Measurements from ENCODE around the gene CNIH1. TPM values are rescaled to one million over a fixed set of nuclear protein-coding genes. Genes with fewer than 3 reads are reported as not detected.

Gene CNIH1
- total RNA-seq: 230 TPM

GRCh38 chr14:54440873-54441868, at the start of gene CNIH1:
CNIH1 (minus strand) TSS chr14:54441374; CDS start chr14:54441327, 47 bp downstream.
- peak; percentile 97 for DNase-seq

DNA sequence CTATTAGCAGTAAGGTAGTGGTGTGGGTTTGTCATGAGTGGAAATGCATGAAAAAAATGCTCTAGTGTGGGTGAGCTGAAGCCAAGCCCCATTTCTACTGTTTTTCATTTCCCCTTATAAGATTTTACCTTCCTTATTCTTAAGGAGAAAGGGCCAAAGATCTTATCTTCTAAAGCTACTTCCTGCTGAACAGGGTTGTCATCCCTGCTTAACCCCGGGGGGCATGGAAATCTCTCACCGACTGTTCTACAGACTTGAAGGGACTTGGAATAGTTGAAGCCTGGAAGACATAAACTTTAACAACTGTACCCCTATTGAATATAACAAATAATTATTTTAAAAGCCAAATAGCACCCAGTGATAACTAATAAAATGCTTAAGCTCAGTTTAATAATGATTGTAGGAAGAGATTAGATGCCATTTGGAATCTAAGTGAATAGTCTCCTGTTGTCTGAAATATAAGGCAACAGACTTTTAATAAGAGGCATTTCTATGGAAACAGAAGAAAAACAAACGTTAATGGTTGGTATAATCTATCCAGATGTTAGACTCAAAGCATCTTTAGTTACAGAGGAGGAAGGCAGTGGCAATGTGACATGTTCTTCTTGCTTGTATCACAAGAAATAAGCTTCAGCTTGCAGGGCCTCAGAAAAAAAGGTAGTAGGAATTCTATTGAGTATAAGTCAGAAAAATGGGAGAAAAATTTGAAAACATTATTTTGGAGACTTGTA, 49.4 kb upstream of the CNIH1 start:
- no peak for DNase-seq

GRCh38 chr14:54489731-54490444, 48.7 kb upstream of the CNIH1 start:
- DNase-seq: no peak

GRCh38 chr14:54489318-54489683, 48.1 kb upstream of the CNIH1 start:
- DNase-seq: no peak

DNA sequence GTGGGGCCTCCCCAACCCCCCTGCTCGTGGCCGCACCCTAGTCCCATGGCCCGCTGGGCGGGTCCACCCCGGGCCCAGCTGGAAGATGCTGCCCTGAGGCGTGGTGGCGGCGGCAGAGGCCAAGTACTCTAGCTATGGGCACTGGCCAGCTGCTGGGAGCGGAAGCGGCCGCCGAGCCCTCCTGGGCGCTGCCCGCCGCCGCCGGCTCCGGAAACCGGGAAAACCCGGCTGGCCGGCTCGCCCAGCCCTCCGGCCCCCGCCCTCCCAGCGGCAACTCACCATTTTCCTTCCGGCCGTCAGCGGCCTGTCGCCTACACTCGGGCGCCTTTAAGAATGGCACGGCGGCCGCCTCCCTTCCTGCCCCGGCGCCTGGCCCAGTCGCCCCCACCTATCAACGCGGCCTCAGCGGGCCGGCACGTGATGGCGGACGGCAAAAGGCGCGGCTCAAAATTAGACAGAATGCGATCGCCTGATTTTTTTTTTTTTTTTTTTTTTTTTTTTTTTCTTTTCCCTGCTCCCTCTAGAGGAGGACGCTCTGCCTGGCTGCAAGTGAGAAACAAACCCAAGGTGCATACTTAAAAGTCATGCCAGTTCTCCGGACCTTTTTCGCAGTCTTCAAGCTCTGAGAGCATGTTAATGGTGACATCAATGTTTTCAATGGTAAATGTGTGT, 47.6 kb upstream of the CNIH1 start, which contains the start of gene GMFB:
Gene GMFB (minus strand): TSS at position 335 of the 672 bp plus-strand sequence. CDS start 53 bp downstream, at position 282.
- peak; percentile 96 for DNase-seq

- no peak for DNase-seq
Measured at GRCh38 chr14:54488318-54488645, 47.1 kb upstream of the CNIH1 start.

- peak; percentile 30 for DNase-seq
Measured at GRCh38 chr14:54487771-54488170, 46.6 kb upstream of the CNIH1 start.

GRCh38 chr14:54486685-54487084, 45.5 kb upstream of the CNIH1 start:
- DNase-seq: no peak

- no peak for DNase-seq
Measured at GRCh38 chr14:54483846-54484245, 42.7 kb upstream of the CNIH1 start.

- DNase-seq: no peak
Measured at GRCh38 chr14:54483073-54483745, 42.0 kb upstream of the CNIH1 start.

DNA sequence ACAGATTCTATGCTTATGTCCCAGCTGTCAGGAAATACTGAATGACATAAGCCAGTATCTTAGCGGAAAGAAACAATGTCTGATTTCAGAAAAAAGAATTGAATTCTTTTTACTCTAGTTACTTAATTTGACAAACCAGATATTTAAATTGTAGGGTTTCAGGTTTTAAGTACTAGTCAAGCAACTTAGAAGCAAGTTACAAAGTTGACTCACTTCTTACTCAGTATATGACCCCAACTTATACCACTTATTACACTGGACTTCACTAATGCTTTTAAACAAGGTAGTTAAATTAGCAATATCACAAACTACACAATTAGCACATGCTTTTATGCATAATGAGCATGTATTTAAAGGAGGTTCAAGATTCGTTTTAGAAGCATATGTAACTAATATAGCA, 40.5 kb upstream of the CNIH1 start:
- DNase-seq: no peak

DNA sequence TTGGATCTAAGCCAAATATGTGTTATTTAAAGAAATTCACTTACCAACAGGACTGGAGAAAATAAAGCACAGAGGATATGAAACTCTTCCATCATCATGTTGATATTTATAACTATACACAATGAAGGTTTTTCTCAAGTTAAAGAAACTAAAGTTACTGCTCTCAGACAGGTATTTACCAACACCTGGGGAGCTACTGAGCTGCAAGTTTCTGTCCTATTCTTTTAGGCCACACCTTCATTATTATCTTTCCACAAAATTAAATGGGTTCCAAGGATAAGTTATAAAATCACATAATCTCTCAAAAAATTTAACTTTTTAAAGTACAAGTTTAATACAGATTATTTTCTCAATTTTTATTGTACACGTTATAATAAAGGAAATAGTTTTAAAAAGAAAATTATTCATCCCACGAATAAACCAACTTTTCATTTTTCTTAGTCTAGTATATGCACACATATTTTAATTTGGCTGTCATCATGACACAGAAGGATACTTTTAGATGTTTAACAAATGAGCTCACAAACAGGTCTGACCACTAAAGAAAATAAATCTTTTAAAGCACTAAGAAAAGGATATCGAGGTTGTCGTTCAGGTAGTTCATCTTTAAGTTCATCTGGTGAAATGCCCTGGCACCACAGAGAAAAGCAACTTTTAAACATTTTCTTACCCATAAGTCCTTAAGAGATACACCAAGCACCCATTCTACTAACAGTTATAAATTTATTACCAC, 39.8 kb upstream of the CNIH1 start:
- DNase-seq: no peak

DNA sequence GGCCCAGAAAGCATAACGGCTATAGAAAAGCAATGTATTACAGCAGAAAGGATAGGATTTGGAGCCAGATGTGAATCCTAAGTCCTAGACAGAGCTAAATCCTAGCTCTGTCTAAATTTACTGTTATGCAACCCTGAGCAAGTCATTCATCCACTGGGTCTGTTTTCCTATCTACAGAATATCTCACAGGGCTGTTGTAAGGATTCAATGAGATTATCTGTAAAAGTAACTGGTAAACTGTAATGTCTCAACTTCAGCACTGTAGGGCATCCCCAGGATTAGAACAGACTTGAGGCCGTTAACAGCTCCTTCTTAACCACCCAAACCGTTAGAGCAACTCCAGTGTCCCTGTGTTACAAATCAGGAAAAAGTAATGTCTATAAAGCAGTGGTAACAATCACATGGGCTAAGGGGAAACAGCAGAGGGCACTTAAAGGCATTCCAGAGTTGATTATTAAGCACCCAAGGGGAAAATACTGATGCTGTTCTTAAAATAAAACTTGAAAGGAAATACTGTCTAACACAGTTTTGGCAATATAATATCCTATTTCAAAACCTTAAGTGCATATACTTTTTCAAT, 37.6 kb upstream of the CNIH1 start:
- DNase-seq: no peak

- DNase-seq: no peak
Measured at GRCh38 chr14:54475911-54476310, 34.7 kb upstream of the CNIH1 start.

DNA sequence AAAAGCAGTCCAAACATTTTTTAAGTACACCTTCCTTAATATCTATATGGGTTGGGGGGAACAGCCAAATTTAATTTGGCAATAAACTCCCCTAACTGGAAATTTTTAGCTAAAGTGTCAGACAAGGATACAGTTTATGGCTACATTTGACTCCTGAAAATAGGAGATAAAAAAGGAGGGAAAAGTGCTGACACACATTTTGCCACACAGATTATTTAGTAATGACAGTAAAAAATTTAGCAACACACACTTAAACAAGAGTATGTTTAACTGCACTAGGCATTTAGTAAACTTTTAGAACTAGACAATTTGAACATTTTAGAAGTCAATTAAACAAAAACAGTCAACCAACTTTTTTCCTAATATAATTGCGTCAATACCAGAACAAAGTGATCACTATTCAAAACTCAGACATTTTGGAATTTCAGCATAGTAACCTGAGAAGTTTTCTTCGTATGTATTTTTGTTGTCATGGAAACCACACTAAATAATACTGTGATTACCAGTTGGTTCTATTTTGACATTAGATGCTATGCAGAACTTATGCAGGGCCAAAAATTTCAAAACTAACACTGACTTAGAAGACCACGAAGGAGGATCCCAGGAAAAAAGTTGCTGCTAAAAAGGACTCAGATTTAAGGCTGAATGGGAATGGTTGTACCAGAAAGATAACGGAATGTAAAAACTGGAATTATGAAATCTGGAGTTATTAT, 34.2 kb upstream of the CNIH1 start:
- DNase-seq: peak; percentile 63

GRCh38 chr14:54474232-54474793, 33.1 kb upstream of the CNIH1 start:
- no peak for DNase-seq

DNA sequence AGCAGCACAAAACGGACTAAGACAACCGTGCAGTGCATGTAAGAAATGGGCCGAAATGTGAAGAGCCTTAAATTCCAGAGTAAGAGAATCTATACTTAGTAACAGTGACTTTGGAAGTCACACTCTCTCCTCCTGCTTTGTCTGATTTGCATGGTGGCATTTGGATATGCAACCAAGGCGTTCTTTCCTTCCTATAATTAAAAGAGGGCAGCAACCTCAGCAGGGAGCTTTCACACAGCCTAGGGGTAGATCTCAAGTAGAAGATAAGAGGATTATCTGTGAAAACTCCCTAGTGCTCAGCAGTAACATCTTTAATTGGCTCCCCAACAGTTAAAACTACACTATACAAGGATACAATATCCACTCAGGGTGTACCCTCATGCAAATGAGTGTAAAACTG, 31.1 kb upstream of the CNIH1 start:
- no peak for DNase-seq

DNA sequence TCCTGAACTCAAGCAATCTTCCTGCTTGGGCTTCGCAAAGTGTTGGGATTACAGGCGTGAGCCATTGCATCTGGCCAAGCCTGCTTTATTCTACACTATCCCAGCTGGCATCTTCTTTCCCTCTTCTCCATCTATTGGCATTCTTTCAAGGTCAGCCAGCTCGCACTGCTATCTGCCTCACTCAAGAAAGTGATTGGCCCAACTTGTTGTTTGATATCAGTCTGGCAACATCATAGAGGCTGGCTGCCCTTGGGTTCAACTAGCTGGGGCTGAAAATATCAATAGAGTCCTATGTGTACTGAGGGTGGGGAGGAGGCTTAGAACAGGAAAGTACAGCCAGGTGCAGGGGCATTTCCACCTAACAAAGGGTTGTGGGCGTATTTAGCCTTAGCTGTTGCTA, 30.5 kb upstream of the CNIH1 start:
- no peak for DNase-seq

DNA sequence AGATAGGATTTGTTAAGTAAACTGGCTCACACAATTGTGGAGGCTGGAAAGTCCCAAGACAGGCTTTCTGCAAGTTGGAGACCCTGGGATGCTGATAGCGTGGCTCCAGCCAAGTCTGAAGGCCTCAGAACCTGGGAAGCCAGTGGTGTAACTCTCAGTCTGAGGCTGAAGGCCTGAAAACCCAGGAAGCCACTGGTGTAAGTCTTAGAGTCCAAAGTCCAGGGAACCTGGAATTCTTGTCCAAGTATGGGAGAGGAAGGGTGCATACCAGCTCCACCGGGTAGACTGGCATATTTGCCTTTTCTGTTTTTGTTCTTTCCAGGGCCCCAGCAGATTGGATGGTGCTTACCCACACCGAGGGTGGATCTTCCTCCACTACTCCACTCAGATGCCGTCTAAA, 29.5 kb upstream of the CNIH1 start:
- DNase-seq: no peak
